Keratinocyte (primary cell): Measurements from ENCODE around the gene CCR7. TPM values are rescaled to one million over a fixed set of nuclear protein-coding genes. Genes with fewer than 3 reads are reported as not detected.

Experiments
- DNase-seq: peaks from one replicate; pipeline ENCODE4 v3.0.0-alpha.2; 2011; ENCODE audit warnings: low read depth, missing footprints, low spot score
- FAIRE-seq: peaks from 2 replicates; lab custom pipeline; 2011; peaks lifted over from hg19 to GRCh38; lab: Jason Lieb, UNC
- H2AFZ ChIP-seq: 2 replicates; pipeline ENCODE4 v1.6.0; 2012; ENCODE audit warnings: low read length, control low read depth, inconsistent platforms; ENCODE audit not compliant: control insufficient read depth
- H3K27ac ChIP-seq: 2 replicates; pipeline ENCODE4 v1.5.1; 2011; ENCODE audit warnings: low read length; ENCODE audit not compliant: control insufficient read depth, insufficient read depth
- H3K27me3 ChIP-seq: 3 replicates; pipeline ENCODE4 v1.6.0; 2011; ENCODE audit warnings: low read length; ENCODE audit not compliant: control insufficient read depth, insufficient read depth; ENCODE audit errors: extremely low read depth
- H3K36me3 ChIP-seq, 2 experiments: 2 replicates in 1 of 2; 3 replicates in 1 of 2; pipeline ENCODE4 v1.5.1; 2011; ENCODE audit warnings: low read length in 2 of 2, mild to moderate bottlenecking in 1 of 2; ENCODE audit not compliant: control insufficient read depth in 2 of 2, insufficient read depth in 2 of 2; ENCODE audit errors: extremely low read depth in 1 of 2
- H3K4me1 ChIP-seq: 3 replicates; pipeline ENCODE4 v1.5.1; 2011; ENCODE audit warnings: low read length; ENCODE audit not compliant: control insufficient read depth, insufficient read depth; ENCODE audit errors: extremely low read depth
- H3K4me2 ChIP-seq: 3 replicates; pipeline ENCODE4 v1.6.0; 2011; ENCODE audit warnings: low read depth, low read length; ENCODE audit not compliant: control insufficient read depth, insufficient read depth; ENCODE audit errors: extremely low read depth
- H3K4me3 ChIP-seq, 3 experiments: fragments of 200-600 bp in 1 of 3; sonication (generic) in 1 of 3; 2 replicates in 2 of 3; 3 replicates in 1 of 3; pipeline ENCODE4 v1.5.1; 2011 to 2016; ENCODE audit warnings: low read length in 3 of 3, mild to moderate bottlenecking in 3 of 3, control low read depth in 2 of 3, inconsistent platforms in 1 of 3, low read depth in 1 of 3, mixed read lengths in 1 of 3, mixed run types in 1 of 3, moderate library complexity in 1 of 3; ENCODE audit not compliant: control insufficient read depth in 2 of 3, insufficient read depth in 2 of 3; ENCODE audit errors: extremely low read depth in 1 of 3
- H3K79me2 ChIP-seq: 2 replicates; pipeline ENCODE4 v1.6.0; 2012; ENCODE audit warnings: low read length; ENCODE audit not compliant: control insufficient read depth, insufficient read depth
- H3K9ac ChIP-seq: 3 replicates; pipeline ENCODE4 v1.6.0; 2011; ENCODE audit warnings: low read length; ENCODE audit not compliant: control insufficient read depth, insufficient read depth; ENCODE audit errors: extremely low read depth
- H3K9me1 ChIP-seq: 3 replicates; pipeline ENCODE4 v1.6.0; 2011; ENCODE audit warnings: low read length; ENCODE audit not compliant: control insufficient read depth, insufficient read depth; ENCODE audit errors: extremely low read depth
- H3K9me3 ChIP-seq: 2 replicates; pipeline ENCODE4 v1.5.1; 2012; ENCODE audit warnings: low read depth, low read length; ENCODE audit not compliant: control insufficient read depth
- H4K20me1 ChIP-seq: 3 replicates; pipeline ENCODE4 v1.6.0; 2011; ENCODE audit warnings: low read length; ENCODE audit not compliant: control insufficient read depth, insufficient read depth; ENCODE audit errors: extremely low read depth
- EZH2 ChIP-seq: IDR thresholded peaks from one replicate; pipeline ENCODE4 v1.6.1; 2012; ENCODE audit warnings: inconsistent platforms, mild to moderate bottlenecking, low read length, moderate library complexity
- dilution Hi-C: fragments of 300-500 bp; cut with MboI; formaldehyde crosslinking; loops from one replicate; pipeline ENCODE4 v1.7.0; 2020; ENCODE audit warnings: low sequenced_read_pairs; ENCODE audit not compliant: extremely low pct_ligation_motif_present
- polyA plus RNA-seq, 5 experiments: library from polyadenylated mRNA; depleted of rRNA in 3 of 5; stranded (reverse) in 3 of 5; stranded (forward) in 1 of 5; unstranded in 1 of 5; fragments of >200 nt; gene quantifications; 1 replicate in 1 of 5; 2 replicates in 3 of 5; 3 replicates in 1 of 5; pipeline versions ENCODE4 v1.2.1 to v1.2.3, GENCODE V29; 2011 to 2012; ENCODE audit warnings: missing spikeins in 2 of 5, low read depth in 1 of 5, low replicate concordance in 1 of 5
- TF ChIP-seq, protein P1 (sequence below), 3 experiments: IDR thresholded peaks in 1 of 3; conservative IDR thresholded peaks in 1 of 3; optimal IDR thresholded peaks in 1 of 3; 2 replicates in 2 of 3; 3 replicates in 1 of 3; pipeline versions ENCODE3 to v1.5.1; 2011; ENCODE audit warnings: low read length in 3 of 3, mild to moderate bottlenecking in 3 of 3, moderate library complexity in 2 of 3, control low read depth in 1 of 3, inconsistent platforms in 1 of 3; ENCODE audit not compliant: insufficient read depth in 2 of 3; ENCODE audit errors: extremely low read depth in 1 of 3

The CCR7 gene
- polyA plus RNA-seq, 1 donor (not counting 4 experiments of a cell fraction or from before 2014, with no cell fraction given): 0.16 TPM

DNA sequence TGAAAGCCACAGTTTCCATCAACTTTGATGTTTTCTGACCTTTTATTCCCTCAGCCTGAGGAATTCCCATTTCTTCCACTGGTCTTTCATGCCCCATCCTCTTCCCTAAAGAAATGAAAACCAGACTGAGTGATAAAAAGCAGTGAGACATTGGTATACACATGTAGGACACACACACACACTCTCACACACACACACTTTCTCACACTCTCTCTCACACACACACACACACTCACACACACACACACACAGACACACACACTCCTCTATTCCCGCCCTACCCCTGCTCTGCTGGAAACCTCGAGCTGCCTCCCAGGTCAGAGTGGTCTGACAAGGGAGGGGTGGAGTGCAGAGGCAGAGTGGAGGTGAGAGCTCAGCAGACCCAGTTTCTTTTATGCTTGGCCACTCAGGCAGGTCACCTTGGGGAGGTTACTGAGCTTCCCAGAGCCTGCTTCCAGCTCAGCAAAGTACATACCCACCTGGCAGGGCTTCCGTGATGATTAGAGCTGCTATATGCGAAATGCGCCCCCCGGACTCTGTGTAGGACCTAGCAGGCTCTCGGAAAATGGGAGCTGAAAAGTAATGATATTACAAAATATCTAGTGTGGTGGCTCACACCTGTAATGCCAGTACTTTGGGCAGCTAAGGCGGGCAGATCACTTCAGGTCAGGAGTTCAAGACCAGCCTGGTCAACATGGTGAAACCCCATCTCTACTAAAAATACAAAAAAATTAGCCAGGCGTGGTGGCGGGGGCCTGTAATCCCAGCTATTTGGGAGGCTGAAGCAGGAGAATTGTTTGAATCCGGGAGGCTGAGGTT, 30.7 kb downstream of the CCR7 start:
- no peak overlapping the region for H3K9ac ChIP-seq
- DNase-seq (no peak), FAIRE-seq (no peak)
- H3K4me2 ChIP-seq: no peak overlapping the region
- H3K27ac ChIP-seq: no peak overlapping the region
- H3K4me3 ChIP-seq: no peak overlapping the region
- no peaks in the 10 kb centered on the region for H3K27me3 ChIP-seq
- H3K9me1 ChIP-seq: no peaks in the 10 kb centered on the region
- no peaks in the 10 kb centered on the region for H3K36me3 ChIP-seq
- H4K20me1 ChIP-seq: no peaks in the 10 kb centered on the region
- H3K4me1 ChIP-seq: peaks cover 75% of the 10 kb centered on the region
- no peaks in the 10 kb centered on the region for H3K79me2 ChIP-seq
- TF ChIP-seq, protein P1, sequence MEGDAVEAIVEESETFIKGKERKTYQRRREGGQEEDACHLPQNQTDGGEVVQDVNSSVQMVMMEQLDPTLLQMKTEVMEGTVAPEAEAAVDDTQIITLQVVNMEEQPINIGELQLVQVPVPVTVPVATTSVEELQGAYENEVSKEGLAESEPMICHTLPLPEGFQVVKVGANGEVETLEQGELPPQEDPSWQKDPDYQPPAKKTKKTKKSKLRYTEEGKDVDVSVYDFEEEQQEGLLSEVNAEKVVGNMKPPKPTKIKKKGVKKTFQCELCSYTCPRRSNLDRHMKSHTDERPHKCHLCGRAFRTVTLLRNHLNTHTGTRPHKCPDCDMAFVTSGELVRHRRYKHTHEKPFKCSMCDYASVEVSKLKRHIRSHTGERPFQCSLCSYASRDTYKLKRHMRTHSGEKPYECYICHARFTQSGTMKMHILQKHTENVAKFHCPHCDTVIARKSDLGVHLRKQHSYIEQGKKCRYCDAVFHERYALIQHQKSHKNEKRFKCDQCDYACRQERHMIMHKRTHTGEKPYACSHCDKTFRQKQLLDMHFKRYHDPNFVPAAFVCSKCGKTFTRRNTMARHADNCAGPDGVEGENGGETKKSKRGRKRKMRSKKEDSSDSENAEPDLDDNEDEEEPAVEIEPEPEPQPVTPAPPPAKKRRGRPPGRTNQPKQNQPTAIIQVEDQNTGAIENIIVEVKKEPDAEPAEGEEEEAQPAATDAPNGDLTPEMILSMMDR (optimal IDR thresholded peaks at IDR 0.05 in 1 of 3, IDR thresholded peaks at IDR 0.05 in 1 of 3, conservative IDR thresholded peaks at IDR 0.05 in 1 of 3; ENCODE audit: extremely low read depth in 1 of 3, insufficient read depth in 2 of 3, low read length in 3 of 3): no peak
- no peak for TF ChIP-seq EZH2
- dilution Hi-C loops: no loop called here
- no peaks in the 10 kb centered on the region for H3K9me3 ChIP-seq
- no peak overlapping the region for H2AFZ ChIP-seq

DNA sequence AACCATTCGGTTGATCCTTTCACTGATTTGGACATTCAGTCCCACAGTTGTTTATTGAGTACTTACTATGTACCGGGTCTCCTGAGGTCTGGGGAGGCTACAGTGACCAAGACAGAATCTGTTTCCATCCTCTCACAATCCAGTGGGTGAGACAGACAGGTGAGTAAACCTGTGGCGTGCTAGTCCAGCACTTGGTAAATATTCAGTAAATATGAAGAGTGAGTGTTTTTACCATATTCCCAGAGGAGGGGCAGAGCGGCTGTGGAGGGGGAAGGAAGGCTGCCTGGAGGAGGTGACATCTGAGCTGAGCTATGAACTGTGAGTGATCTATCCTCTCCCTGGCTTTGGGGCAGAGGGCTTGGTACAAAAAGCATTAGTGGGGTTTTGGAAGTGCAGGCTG, 31.4 kb downstream of the CCR7 start:
- Histone ChIP-seq H3K27ac (peak overlapping the region; percentile 65), H3K79me2 (no peaks in the 10 kb centered on the region), H3K9ac (peak overlapping the region; percentile 16), H3K36me3 (no peaks in the 10 kb centered on the region), H4K20me1 (no peaks in the 10 kb centered on the region), H3K9me1 (no peaks in the 10 kb centered on the region), H3K27me3 (no peaks in the 10 kb centered on the region), H3K9me3 (no peaks in the 10 kb centered on the region), H2AFZ (no peak overlapping the region), H3K4me3 (no peak overlapping the region), H3K4me1 (peaks cover 72% of the 10 kb centered on the region), H3K4me2 (peak overlapping the region; percentile 57)
- dilution Hi-C loops: no loop called here
- TF ChIP-seq, protein P1 (optimal IDR thresholded peaks at IDR 0.05 in 1 of 3, IDR thresholded peaks at IDR 0.05 in 1 of 3, conservative IDR thresholded peaks at IDR 0.05 in 1 of 3; ENCODE audit: extremely low read depth in 1 of 3, insufficient read depth in 2 of 3, low read length in 3 of 3): no peak
- no peak for TF ChIP-seq EZH2
- no peak for DNase-seq
- no peak for FAIRE-seq
